H1 (cell line): Measurements from ENCODE around the gene VEZT. TPM values are rescaled to one million over a fixed set of nuclear protein-coding genes. Genes with fewer than 3 reads are reported as not detected.
"Not testable (repeated sequence)": the region's sequence is repeated elsewhere in the genome, so short reads cannot be mapped to it uniquely, and the experiment has no call there.

Experiments
- CTCF ChIA-PET: fragments of 300-600 bp; sonication (Branson Sonifier 250); formaldehyde crosslinking; loops from one replicate; lab custom pipeline; 2021; ENCODE audit not compliant: partially characterized antibody; lab: Charles Lee
- POLR2A ChIA-PET: fragments of 300-600 bp; sonication (Branson Sonifier 250); formaldehyde crosslinking; loops from one replicate; lab custom pipeline; 2021; ENCODE audit warnings: inconsistent platforms; ENCODE audit not compliant: partially characterized antibody; lab: Charles Lee
- DNase-seq, 2 experiments: peaks; one replicate each; pipeline versions ENCODE4 v3.0.0 to v3.0.0-alpha.2; 2010 to 2022; ENCODE audit warnings: low spot score in 2 of 2, low read depth in 1 of 2, mixed read lengths in 1 of 2
- FAIRE-seq: peaks from 2 replicates; lab custom pipeline; 2011; peaks lifted over from hg19 to GRCh38; lab: Jason Lieb, UNC
- H2AFZ ChIP-seq: 2 replicates; pipeline ENCODE4 v1.8.1; 2012; ENCODE audit warnings: low read length, inconsistent platforms
- H2AK5ac ChIP-seq: 2 replicates; pipeline ENCODE4 v1.6.1; 2013; ENCODE audit warnings: low read depth, low read length
- H2BK120ac ChIP-seq: replicated peaks from 2 replicates; pipeline ENCODE3; 2013; ENCODE audit warnings: low read depth, low read length, inconsistent platforms
- H2BK12ac ChIP-seq: 2 replicates; pipeline ENCODE4 v1.6.1; 2013; ENCODE audit warnings: low read depth, low read length
- H2BK15ac ChIP-seq: 2 replicates; pipeline ENCODE4 v1.6.1; 2013; ENCODE audit warnings: low read length
- H2BK20ac ChIP-seq: 2 replicates; pipeline ENCODE4 v1.6.1; 2013; ENCODE audit warnings: low read length
- H2BK5ac ChIP-seq: 2 replicates; pipeline ENCODE4 v1.6.1; 2013; ENCODE audit warnings: low read depth, low read length
- H3K14ac ChIP-seq: 2 replicates; pipeline ENCODE4 v1.6.1; 2013; ENCODE audit warnings: inconsistent platforms; ENCODE audit not compliant: insufficient read length
- H3K18ac ChIP-seq: 2 replicates; pipeline ENCODE4 v1.6.1; 2013; ENCODE audit warnings: low read length; ENCODE audit errors: extremely low read depth
- H3K23ac ChIP-seq: 2 replicates; pipeline ENCODE4 v1.6.1; 2013; ENCODE audit warnings: inconsistent platforms; ENCODE audit not compliant: insufficient read length
- H3K23me2 ChIP-seq: 2 replicates; pipeline ENCODE4 v1.6.1; 2013; ENCODE audit warnings: low read depth, low read length
- H3K27ac ChIP-seq: 2 replicates; pipeline ENCODE4 v1.6.1; 2011; ENCODE audit warnings: low read depth, low read length, inconsistent platforms
- H3K27me3 ChIP-seq, 4 experiments: replicated peaks in 1 of 4; 1 replicate in 1 of 4; 2 replicates in 3 of 4; pipeline versions ENCODE4 v1.6.1 to v1.8.1; 2011 to 2013; ENCODE audit warnings: low read length in 3 of 4, mild to moderate bottlenecking in 3 of 4, inconsistent platforms in 2 of 4, mixed read lengths in 2 of 4, moderate library complexity in 1 of 4; ENCODE audit not compliant: control insufficient read depth in 3 of 4, insufficient read depth in 3 of 4; ENCODE audit errors: extremely low read depth in 1 of 4
- H3K36me3 ChIP-seq, 4 experiments: 2 replicates each; pipeline versions ENCODE4 v1.6.1 to v1.8.1; 2011 to 2013; ENCODE audit warnings: mild to moderate bottlenecking in 4 of 4, low read length in 3 of 4, moderate library complexity in 2 of 4, control low read depth in 1 of 4, inconsistent platforms in 1 of 4; ENCODE audit not compliant: insufficient read depth in 4 of 4, control insufficient read depth in 2 of 4
- H3K4ac ChIP-seq: replicated peaks from 2 replicates; pipeline ENCODE3; 2013; ENCODE audit warnings: low read length, low read depth, mixed read lengths, inconsistent platforms; ENCODE audit not compliant: insufficient read length
- H3K4me1 ChIP-seq, 4 experiments: replicated peaks in 1 of 4; 1 replicate in 1 of 4; 2 replicates in 3 of 4; pipeline versions ENCODE4 v1.6.1 to v1.8.1; 2011 to 2013; ENCODE audit warnings: low read length in 3 of 4, inconsistent platforms in 2 of 4, mixed read lengths in 1 of 4; ENCODE audit not compliant: insufficient read depth in 4 of 4, control insufficient read depth in 3 of 4
- H3K4me2 ChIP-seq, 2 experiments: 2 replicates each; pipeline versions ENCODE4 v1.6.1 to v1.8.1; 2011 to 2013; ENCODE audit warnings: low read depth in 2 of 2, low read length in 2 of 2, control low read depth in 1 of 2, inconsistent platforms in 1 of 2, mild to moderate bottlenecking in 1 of 2; ENCODE audit not compliant: insufficient read depth in 1 of 2
- H3K4me3 ChIP-seq, 4 experiments: fragments of 200-600, 300-600 bp in 1 of 4; sonication (generic), shearing (Covaris generic), sonication (Bioruptor Twin) in 1 of 4; 2 replicates each; pipeline versions ENCODE4 v1.5.1 to v1.8.1; 2011 to 2016; ENCODE audit warnings: low read length in 4 of 4, low read depth in 3 of 4, control low read depth in 2 of 4, inconsistent platforms in 2 of 4, mild to moderate bottlenecking in 2 of 4, mixed read lengths in 1 of 4, moderate library complexity in 1 of 4; ENCODE audit not compliant: insufficient read depth in 2 of 4; ENCODE audit errors: extremely low read depth in 1 of 4
- H3K56ac ChIP-seq: replicated peaks from 2 replicates; pipeline ENCODE3; 2013; ENCODE audit warnings: low read depth, mild to moderate bottlenecking, mixed read lengths, low read length, inconsistent platforms; ENCODE audit not compliant: insufficient read length
- H3K79me1 ChIP-seq: 2 replicates; pipeline ENCODE4 v1.6.1; 2013; ENCODE audit warnings: low read depth, low read length, control low read depth
- H3K79me2 ChIP-seq, 2 experiments: 2 replicates each; pipeline versions ENCODE4 v1.6.1 to v1.8.1; 2012 to 2013; ENCODE audit warnings: low read length in 2 of 2, mild to moderate bottlenecking in 2 of 2, inconsistent platforms in 1 of 2; ENCODE audit not compliant: insufficient read depth in 2 of 2, control insufficient read depth in 1 of 2
- H3K9ac ChIP-seq, 4 experiments: replicated peaks in 1 of 4; 1 replicate in 1 of 4; 2 replicates in 3 of 4; pipeline versions ENCODE4 v1.6.1 to v1.8.1; 2011 to 2013; ENCODE audit warnings: low read depth in 3 of 4, low read length in 3 of 4, control low read depth in 2 of 4, mild to moderate bottlenecking in 2 of 4, moderate library complexity in 2 of 4, inconsistent platforms in 1 of 4; ENCODE audit errors: extremely low read depth in 1 of 4
- H3K9me3 ChIP-seq, 2 experiments: 2 replicates each; pipeline versions ENCODE4 v1.6.1 to v1.8.1; 2012 to 2013; ENCODE audit warnings: mild to moderate bottlenecking in 2 of 2, moderate library complexity in 2 of 2, control low read depth in 1 of 2, inconsistent platforms in 1 of 2, low read depth in 1 of 2, low read length in 1 of 2, mixed read lengths in 1 of 2; ENCODE audit not compliant: insufficient read depth in 2 of 2
- H4K20me1 ChIP-seq, 2 experiments: replicated peaks in 1 of 2; 2 replicates each; pipeline versions ENCODE3 to v1.8.1; 2011 to 2013; ENCODE audit warnings: inconsistent platforms in 2 of 2, low read length in 2 of 2, mild to moderate bottlenecking in 1 of 2; ENCODE audit not compliant: insufficient read depth in 2 of 2, control insufficient read depth in 1 of 2
- H4K5ac ChIP-seq: 2 replicates; pipeline ENCODE4 v1.6.1; 2013; ENCODE audit warnings: low read length, low read depth, mixed read lengths, inconsistent platforms; ENCODE audit not compliant: insufficient read length
- H4K8ac ChIP-seq: 2 replicates; pipeline ENCODE4 v1.8.0; 2013; ENCODE audit warnings: mild to moderate bottlenecking, moderate library complexity, low read length, inconsistent platforms; ENCODE audit not compliant: insufficient read depth; ENCODE audit errors: extremely low read depth
- H4K91ac ChIP-seq: replicated peaks from 2 replicates; pipeline ENCODE3; 2013; ENCODE audit warnings: low read length, mixed read lengths, inconsistent platforms; ENCODE audit not compliant: insufficient read length
- WGBS, 2 experiments: shearing (Covaris generic) in 1 of 2; methylation state at CpG; one replicate each; pipeline versions ENCODE4 v1.1.6 to v1.1.7; 2013 to 2015; ENCODE audit warnings: low lambda C conversion rate in 2 of 2, mixed read lengths in 2 of 2, inconsistent platforms in 1 of 2, low coverage in 1 of 2, missing lambda C conversion rate in 1 of 2; ENCODE audit not compliant: insufficient replicate concordance in 2 of 2, insufficient coverage in 1 of 2, insufficient read length in 1 of 2; ENCODE audit errors: extremely low coverage in 1 of 2, missing lambda C conversion rate in 1 of 2; 5-methylcytosine and 5-hydroxymethylcytosine counted together
- polyA plus RNA-seq, 7 experiments: library from polyadenylated mRNA; depleted of rRNA in 3 of 7; stranded (reverse) in 5 of 7; unstranded in 2 of 7; fragments of >200 nt in 5 of 7; fragments of 200-250 nt in 2 of 7; gene quantifications; 1 replicate in 5 of 7; 2 replicates in 1 of 7; 4 replicates in 1 of 7; pipeline versions ENCODE4 v1.2.1 to v1.2.3, GENCODE V29; 2011 to 2013; ENCODE audit warnings: missing spikeins in 2 of 7, mixed read lengths in 2 of 7
- total RNA-seq: library from RNA; stranded (reverse); fragmentation: NEBNext Ultra II Directional; extraction: Animal tissue kit (Norgen Biotek cat#: 25700); gene quantifications from 2 replicates; pipeline ENCODE4 v1.2.1, GENCODE V29; 2021

Gene VEZT
- total and polyA plus RNA-seq, 2 of the 8 experiments (the other 6 are each of a cell fraction or from before 2014, with no cell fraction given) = 44.0 to 56.1 TPM

DNA sequence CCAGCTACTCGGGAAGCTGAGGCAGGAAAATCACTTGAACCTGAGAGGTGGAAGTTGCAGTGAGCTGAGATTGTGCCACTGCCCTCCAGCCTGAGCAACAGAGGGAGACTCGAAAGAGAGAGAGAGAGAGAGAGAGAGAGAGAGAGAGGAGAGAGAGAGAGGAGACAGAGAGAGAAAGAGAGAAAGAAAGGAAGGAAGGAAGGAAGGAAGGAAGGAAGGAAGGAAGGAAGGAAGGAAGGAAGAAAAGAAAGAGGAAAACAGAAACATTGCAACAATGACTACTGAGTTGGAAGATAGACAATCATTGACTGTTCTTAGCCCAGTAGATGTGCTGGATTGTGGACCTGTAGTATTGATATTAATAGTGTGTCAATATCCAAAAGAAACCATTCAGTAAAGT is 22.2 kb downstream of the VEZT start:
- not testable (repeated sequence) for H3K4me3 ChIP-seq, H3K56ac ChIP-seq, H4K8ac ChIP-seq, H3K4me1 ChIP-seq, H3K23me2 ChIP-seq, H3K23ac ChIP-seq, H4K91ac ChIP-seq, H3K4ac ChIP-seq, H3K18ac ChIP-seq, H3K14ac ChIP-seq, H2BK20ac ChIP-seq, H3K27ac ChIP-seq, H3K79me1 ChIP-seq, H2BK5ac ChIP-seq, FAIRE-seq, H4K5ac ChIP-seq, H3K27me3 ChIP-seq, H2AK5ac ChIP-seq, H4K20me1 ChIP-seq, DNase-seq, H2BK15ac ChIP-seq, H3K4me2 ChIP-seq, H3K9ac ChIP-seq, H2BK120ac ChIP-seq, H2BK12ac ChIP-seq, H2AFZ ChIP-seq
- Histone ChIP-seq H3K36me3 (peaks cover 0 to 11% (median 5%) of the 10 kb centered on the region in 4 experiments; a peak in 2 of 8 replicates), H3K9me3 (peaks cover 0 to 11% of the 10 kb centered on the region in 2 experiments; a peak in 1 of 4 replicates), H3K79me2 (peaks cover 0 to 76% of the 10 kb centered on the region in 2 experiments; a peak in 3 of 4 replicates)
- CTCF ChIA-PET = interaction anchor here (1.0 kb wide), 1 partner anchor 18 kb away, joined by 3 read pairs; no protein-coding TSS in a partner anchor
- POLR2A ChIA-PET = interaction anchor here (0.8 kb wide), 1 partner anchor 44 kb away, joined by 3 read pairs; no protein-coding TSS in a partner anchor
- whole genome bisulfite sequencing, 2 experiments = 65% methylated on average over 2 of the region's 2 CpGs; no CpG with 5 or more reads in 1 of the 2 experiments
